ENCODE data around the gene VPS50.

VPS50 gene

GRCh38 chr7:93284908-93285307 is 52.7 kb downstream of the VPS50 start:
- 0 out of 2 replicates have a peak, but pooled peaks cover 4% of the 10 kb centered on the region for H3K36me3 ChIP-seq
- TF ChIP-seq Cebpa-rat (IDR thresholded peaks at IDR 0.05), result no peak
- H3K27ac ChIP-seq, result no peak overlapping the region
- H3K4me1 ChIP-seq, result no peaks in the 10 kb centered on the region
- no peaks in the 10 kb centered on the region for H3K9me3 ChIP-seq
- H3K27me3 ChIP-seq, result no peaks in the 10 kb centered on the region
- no peaks in the 10 kb centered on the region for H4K20me1 ChIP-seq
- no peak overlapping the region for H3K9ac ChIP-seq
- H3K4me2 ChIP-seq, result no peak overlapping the region
- H3K4me3 ChIP-seq, result no peak overlapping the region

GRCh38 chr7:93293229-93293628 is 61.1 kb downstream of the VPS50 start:
- no peaks in the 10 kb centered on the region for H3K27me3 ChIP-seq
- TF ChIP-seq Cebpa-rat (IDR thresholded peaks at IDR 0.05), result no peak
- H3K36me3 ChIP-seq, result 0 out of 2 replicates have a peak, but pooled peaks cover 4% of the 10 kb centered on the region

GRCh38 chr7:93298206-93298605 is 66.0 kb downstream of the VPS50 start:
- Histone ChIP-seq H3K27me3 (no peaks in the 10 kb centered on the region), H3K4me1 (no peaks in the 10 kb centered on the region), H4K20me1 (no peaks in the 10 kb centered on the region), H3K9me3 (no peaks in the 10 kb centered on the region), H3K27ac (no peak overlapping the region), H3K9ac (no peak overlapping the region), H3K4me3 (no peak overlapping the region), H3K36me3 (0 out of 2 replicates have a peak, but pooled peaks cover 7% of the 10 kb centered on the region), H3K4me2 (no peak overlapping the region)
- TF ChIP-seq Cebpa-rat (IDR thresholded peaks at IDR 0.05), result no peak

More at GRCh38 chr7:93293229-93293628, 61.1 kb downstream of the VPS50 start:
- Histone ChIP-seq H3K4me2 (no peak overlapping the region), H3K4me3 (no peak overlapping the region), H3K9ac (no peak overlapping the region), H4K20me1 (no peaks in the 10 kb centered on the region), H3K9me3 (no peaks in the 10 kb centered on the region), H3K4me1 (no peaks in the 10 kb centered on the region), H3K27ac (no peak overlapping the region)

- no peak overlapping the region for H3K27ac ChIP-seq
- H3K9ac ChIP-seq, result no peak overlapping the region
- no peak overlapping the region for H3K4me2 ChIP-seq
- H3K27me3 ChIP-seq, result no peaks in the 10 kb centered on the region
- H3K9me3 ChIP-seq, result no peaks in the 10 kb centered on the region
- H3K36me3 ChIP-seq, result 0 out of 2 replicates have a peak, but pooled peaks cover 7% of the 10 kb centered on the region
- no peak overlapping the region for H3K4me3 ChIP-seq
- no peak for TF ChIP-seq Cebpa-rat (IDR thresholded peaks at IDR 0.05)
- no peaks in the 10 kb centered on the region for H4K20me1 ChIP-seq
- no peaks in the 10 kb centered on the region for H3K4me1 ChIP-seq
Measured at GRCh38 chr7:93298671-93299070, 66.5 kb downstream of the VPS50 start.

GRCh38 chr7:93301736-93302135 is 69.6 kb downstream of the VPS50 start:
- TF ChIP-seq Cebpa-rat (IDR thresholded peaks at IDR 0.05), result no peak
- 0 out of 2 replicates have a peak, but pooled peaks cover 3% of the 10 kb centered on the region for H3K36me3 ChIP-seq
- no peaks in the 10 kb centered on the region for H3K4me1 ChIP-seq
- H3K27ac ChIP-seq, result no peak overlapping the region
- H4K20me1 ChIP-seq, result no peaks in the 10 kb centered on the region
- no peak overlapping the region for H3K4me2 ChIP-seq
- H3K27me3 ChIP-seq, result no peaks in the 10 kb centered on the region
- H3K9ac ChIP-seq, result no peak overlapping the region
- H3K4me3 ChIP-seq, result no peak overlapping the region
- no peaks in the 10 kb centered on the region for H3K9me3 ChIP-seq

GRCh38 chr7:93307131-93307660 is 75.0 kb downstream of the VPS50 start:
- no peaks in the 10 kb centered on the region for H3K4me1 ChIP-seq
- no peak overlapping the region for H3K4me3 ChIP-seq
- H3K9me3 ChIP-seq, result no peaks in the 10 kb centered on the region
- no peaks in the 10 kb centered on the region for H3K27me3 ChIP-seq
- no peak overlapping the region for H3K4me2 ChIP-seq
- H3K9ac ChIP-seq, result no peak overlapping the region
- H3K36me3 ChIP-seq, result peaks cover 5% of the 10 kb centered on the region; the same call in 1 of the 2 replicates
- no peak overlapping the region for H3K27ac ChIP-seq
- H4K20me1 ChIP-seq, result no peaks in the 10 kb centered on the region
- no peak for TF ChIP-seq Cebpa-rat (IDR thresholded peaks at IDR 0.05)

- Histone ChIP-seq H3K9me3 (no peaks in the 10 kb centered on the region), H3K4me1 (no peaks in the 10 kb centered on the region), H3K36me3 (peaks cover 7% of the 10 kb centered on the region), H3K4me2 (no peak overlapping the region), H3K4me3 (no peak overlapping the region), H3K27me3 (no peaks in the 10 kb centered on the region), H4K20me1 (no peaks in the 10 kb centered on the region), H3K9ac (no peak overlapping the region), H3K27ac (no peak overlapping the region)
- no peak for TF ChIP-seq Cebpa-rat (IDR thresholded peaks at IDR 0.05)
Measured at GRCh38 chr7:93307943-93308342, 75.8 kb downstream of the VPS50 start.

GRCh38 chr7:93310346-93310745 is 78.2 kb downstream of the VPS50 start:
- Histone ChIP-seq H3K9ac (no peak overlapping the region), H3K9me3 (no peaks in the 10 kb centered on the region), H3K36me3 (peaks cover 10% of the 10 kb centered on the region), H3K4me3 (no peak overlapping the region), H4K20me1 (no peaks in the 10 kb centered on the region), H3K4me1 (no peaks in the 10 kb centered on the region), H3K4me2 (no peak overlapping the region), H3K27me3 (no peaks in the 10 kb centered on the region), H3K27ac (no peak overlapping the region)
- no peak for TF ChIP-seq Cebpa-rat (IDR thresholded peaks at IDR 0.05)

GRCh38 chr7:93314449-93314848 is 82.3 kb downstream of the VPS50 start:
- Histone ChIP-seq H3K27ac (no peak overlapping the region), H4K20me1 (no peaks in the 10 kb centered on the region), H3K4me1 (no peaks in the 10 kb centered on the region), H3K4me3 (no peak overlapping the region), H3K27me3 (no peaks in the 10 kb centered on the region), H3K9me3 (no peaks in the 10 kb centered on the region), H3K4me2 (no peak overlapping the region), H3K36me3 (peaks cover 6% of the 10 kb centered on the region; the same call in 1 of the 2 replicates), H3K9ac (no peak overlapping the region)
- no peak for TF ChIP-seq Cebpa-rat (IDR thresholded peaks at IDR 0.05)

- no peaks in the 10 kb centered on the region for H3K4me1 ChIP-seq
- no peak for TF ChIP-seq Cebpa-rat (IDR thresholded peaks at IDR 0.05)
- H3K4me3 ChIP-seq, result no peak overlapping the region
- peaks cover 12% of the 10 kb centered on the region for H3K36me3 ChIP-seq
- H3K27me3 ChIP-seq, result no peaks in the 10 kb centered on the region
- H3K9me3 ChIP-seq, result no peaks in the 10 kb centered on the region
- H4K20me1 ChIP-seq, result no peaks in the 10 kb centered on the region
- H3K9ac ChIP-seq, result no peak overlapping the region
- no peak overlapping the region for H3K27ac ChIP-seq
- H3K4me2 ChIP-seq, result no peak overlapping the region
Measured at GRCh38 chr7:93315896-93316295, 83.7 kb downstream of the VPS50 start.

GRCh38 chr7:93316730-93317129 is 84.6 kb downstream of the VPS50 start:
- no peaks in the 10 kb centered on the region for H3K9me3 ChIP-seq
- no peak overlapping the region for H3K4me2 ChIP-seq
- no peak overlapping the region for H3K4me3 ChIP-seq
- peaks cover 16% of the 10 kb centered on the region for H3K36me3 ChIP-seq
- no peaks in the 10 kb centered on the region for H4K20me1 ChIP-seq
- no peak for TF ChIP-seq Cebpa-rat (IDR thresholded peaks at IDR 0.05)
- H3K4me1 ChIP-seq, result no peaks in the 10 kb centered on the region
- no peak overlapping the region for H3K9ac ChIP-seq
- H3K27me3 ChIP-seq, result no peaks in the 10 kb centered on the region
- H3K27ac ChIP-seq, result no peak overlapping the region

Data from BLaER1 (cell line).